ENCODE results near the gene RS1. TPM values are rescaled to one million over a fixed set of nuclear protein-coding genes. Genes with fewer than 3 reads are reported as not detected.

RS1 gene
- polyA plus RNA-seq, 3 donors from 2014 or later, result not detected

GRCh38 chrX:18613930-18614639, 57.8 kb downstream of the RS1 start:
- Mint-ChIP-seq H3K4me3 (no peak overlapping the region), H3K27ac (no peak overlapping the region)

DNA sequence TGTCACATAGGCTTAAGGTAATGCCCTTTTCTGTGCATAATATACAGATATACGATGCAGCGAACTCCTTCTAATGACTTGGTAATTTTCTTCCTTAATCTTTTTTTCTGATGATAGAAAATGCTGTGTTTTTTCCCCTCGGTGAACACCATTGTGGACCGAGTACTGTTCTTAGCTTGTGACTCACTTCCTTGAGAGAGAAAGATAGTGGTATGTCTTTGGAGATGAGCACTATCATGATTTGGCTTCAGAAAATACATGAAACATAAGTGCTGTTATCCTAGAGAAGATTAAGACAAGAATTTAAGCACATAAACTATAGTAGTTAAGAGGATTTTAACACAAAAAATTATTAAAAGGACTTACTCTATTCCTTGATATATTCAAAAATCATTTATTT, 63.9 kb downstream of the RS1 start:
- Mint-ChIP-seq H3K36me3 (peaks cover 3 to 11% (median 11%) of the 10 kb centered on the region in 3 donors), H3K4me3 (no peak overlapping the region), H3K27ac (no peak overlapping the region), H3K9me3 (no peaks in the 10 kb centered on the region), H3K4me1 (no peaks in the 10 kb centered on the region), H3K27me3 (ENCODE audit: low read depth in 3 of 3) (peaks cover 0 to 2% (median 2%) of the 10 kb centered on the region in 3 donors)
- DNase-seq, result no peak

More at GRCh38 chrX:18613930-18614639, 57.8 kb downstream of the RS1 start:
- Mint-ChIP-seq H3K36me3 (peaks cover 3 to 20% (median 3%) of the 10 kb centered on the region in 3 donors), H3K9me3 (no peaks in the 10 kb centered on the region), H3K27me3 (ENCODE audit: low read depth in 3 of 3) (peaks cover 0 to 3% (median 0%) of the 10 kb centered on the region in 3 donors), H3K4me1 (peaks cover 0 to 4% of the 10 kb centered on the region in 2 donors)
- DNase-seq, result no peak

GRCh38 chrX:18598413-18598812, 73.5 kb downstream of the RS1 start:
- Mint-ChIP-seq H3K4me1 (no peaks in the 10 kb centered on the region), H3K36me3 (peaks cover 0 to 8% (median 7%) of the 10 kb centered on the region in 3 donors), H3K27ac (no peak overlapping the region), H3K27me3 (ENCODE audit: low read depth in 3 of 3) (peaks cover 0 to 2% (median 0%) of the 10 kb centered on the region in 3 donors), H3K9me3 (no peaks in the 10 kb centered on the region), H3K4me3 (no peak overlapping the region)
- DNase-seq, result no peak

- peaks cover 0 to 14% (median 12%) of the 10 kb centered on the region in 3 donors for H3K36me3 Mint-ChIP-seq
- peaks cover 0 to 2% (median 0%) of the 10 kb centered on the region in 3 donors for H3K27me3 Mint-ChIP-seq (ENCODE audit: low read depth in 3 of 3)
- no peaks in the 10 kb centered on the region for H3K4me1 Mint-ChIP-seq
- H3K4me3 Mint-ChIP-seq, result no peak overlapping the region
- no peak overlapping the region for H3K27ac Mint-ChIP-seq
- no peaks in the 10 kb centered on the region for H3K9me3 Mint-ChIP-seq
- DNase-seq, result no peak
Measured at GRCh38 chrX:18596096-18596495, 75.8 kb downstream of the RS1 start.

GRCh38 chrX:18594079-18594478, 77.8 kb downstream of the RS1 start:
- no peaks in the 10 kb centered on the region for H3K9me3 Mint-ChIP-seq
- H3K27me3 Mint-ChIP-seq (ENCODE audit: low read depth in 3 of 3), result peaks cover 0 to 2% (median 0%) of the 10 kb centered on the region in 3 donors
- no peak for DNase-seq
- H3K27ac Mint-ChIP-seq, result no peak overlapping the region
- H3K4me1 Mint-ChIP-seq, result no peaks in the 10 kb centered on the region
- no peak overlapping the region for H3K4me3 Mint-ChIP-seq
- peaks cover 0 to 17% (median 10%) of the 10 kb centered on the region in 3 donors for H3K36me3 Mint-ChIP-seq

GRCh38 chrX:18591834-18592233, 80.1 kb downstream of the RS1 start:
- Mint-ChIP-seq H3K36me3 (peaks cover 0 to 17% (median 13%) of the 10 kb centered on the region in 3 donors), H3K27ac (no peak overlapping the region), H3K4me1 (no peaks in the 10 kb centered on the region), H3K4me3 (no peak overlapping the region), H3K27me3 (ENCODE audit: low read depth in 3 of 3) (no peaks in the 10 kb centered on the region), H3K9me3 (peaks cover 0 to 1% (median 0%) of the 10 kb centered on the region in 6 donors)
- DNase-seq, result no peak

Other genes with a start within 250 kb of the RS1 start
- gene CDKL5, start 246.5 kb downstream of the RS1 start, polyA plus RNA-seq, result 1 to 10 TPM in 2 of 3 donors, not detected in 1; 1.5 to 2.3 TPM
- under 1 TPM in 1 of 3 donors, not detected in 2; 0.34 TPM for gene PPEF1, start 35.5 kb upstream of the RS1 start, polyA plus RNA-seq

Data from immature natural killer cell (primary cell).